Epithelial cell of esophagus (primary cell): ENCODE results near the gene PLET1.
A peak's percentile ranks its signal among the peaks of the same experiment; 100 is the strongest.

Source experiments
- DNase-seq: peaks from one replicate; pipeline ENCODE4 v3.0.0; 2010; ENCODE audit warnings: low read depth
- H3K4me3 ChIP-seq: 2 replicates; pipeline ENCODE4 v1.5.1; 2011; ENCODE audit warnings: mild to moderate bottlenecking, low read length, control low read depth
- TF ChIP-seq, protein P1 (sequence below): IDR thresholded peaks from 2 replicates; pipeline ENCODE4 v1.5.1; 2011; ENCODE audit warnings: low read depth, mild to moderate bottlenecking, low read length, control low read depth, inconsistent platforms; ENCODE audit not compliant: insufficient read depth; ENCODE audit errors: missing control alignments

Gene PLET1

DNA sequence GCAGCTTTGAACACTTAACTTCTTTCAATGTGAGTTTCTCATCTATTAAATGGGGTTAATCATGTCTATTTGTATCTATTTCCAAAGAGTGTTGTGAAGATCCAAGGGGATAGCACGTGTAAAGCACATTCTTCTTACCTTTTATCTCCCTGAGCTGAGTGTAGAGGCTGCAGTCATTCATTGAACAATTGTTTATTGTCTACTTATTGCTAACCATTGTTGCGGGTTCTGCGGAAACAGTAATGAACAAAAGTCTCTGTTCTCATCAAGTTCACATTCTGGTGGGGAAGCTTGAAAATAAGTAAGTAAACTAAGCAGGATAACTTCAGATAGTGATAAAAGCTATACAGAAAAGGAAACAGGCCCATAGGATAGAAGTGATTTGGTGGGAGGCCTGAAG lies 27.4 kb upstream of the PLET1 start:
- TF ChIP-seq, protein P1, sequence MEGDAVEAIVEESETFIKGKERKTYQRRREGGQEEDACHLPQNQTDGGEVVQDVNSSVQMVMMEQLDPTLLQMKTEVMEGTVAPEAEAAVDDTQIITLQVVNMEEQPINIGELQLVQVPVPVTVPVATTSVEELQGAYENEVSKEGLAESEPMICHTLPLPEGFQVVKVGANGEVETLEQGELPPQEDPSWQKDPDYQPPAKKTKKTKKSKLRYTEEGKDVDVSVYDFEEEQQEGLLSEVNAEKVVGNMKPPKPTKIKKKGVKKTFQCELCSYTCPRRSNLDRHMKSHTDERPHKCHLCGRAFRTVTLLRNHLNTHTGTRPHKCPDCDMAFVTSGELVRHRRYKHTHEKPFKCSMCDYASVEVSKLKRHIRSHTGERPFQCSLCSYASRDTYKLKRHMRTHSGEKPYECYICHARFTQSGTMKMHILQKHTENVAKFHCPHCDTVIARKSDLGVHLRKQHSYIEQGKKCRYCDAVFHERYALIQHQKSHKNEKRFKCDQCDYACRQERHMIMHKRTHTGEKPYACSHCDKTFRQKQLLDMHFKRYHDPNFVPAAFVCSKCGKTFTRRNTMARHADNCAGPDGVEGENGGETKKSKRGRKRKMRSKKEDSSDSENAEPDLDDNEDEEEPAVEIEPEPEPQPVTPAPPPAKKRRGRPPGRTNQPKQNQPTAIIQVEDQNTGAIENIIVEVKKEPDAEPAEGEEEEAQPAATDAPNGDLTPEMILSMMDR: no peak
- DNase-seq: no peak
- H3K4me3 ChIP-seq: no peak overlapping the region

DNA sequence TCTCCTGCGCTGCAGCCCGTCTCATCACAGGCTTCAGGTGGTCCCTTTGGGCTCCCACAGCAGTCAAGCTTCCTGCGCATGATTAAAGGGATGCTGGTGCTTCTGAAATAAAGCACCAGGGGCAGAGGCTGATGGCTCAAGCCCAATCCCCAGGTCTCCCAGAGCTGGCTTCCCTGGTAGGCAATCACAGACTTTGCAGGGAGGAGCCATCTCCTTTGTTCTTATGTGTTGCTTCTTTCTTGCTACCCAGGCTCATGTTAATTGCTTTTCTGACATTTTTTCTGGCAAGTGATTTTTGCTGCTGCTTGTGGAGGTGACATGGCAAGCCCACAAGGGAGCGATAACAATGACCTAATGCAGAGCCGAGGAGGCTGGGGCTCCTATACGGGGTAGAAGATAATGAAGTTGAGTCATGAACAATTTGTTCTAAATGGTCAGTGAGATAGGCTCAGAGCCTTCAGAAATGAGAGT lies 25.2 kb upstream of the PLET1 start:
- H3K4me3 ChIP-seq: no peak overlapping the region
- TF ChIP-seq, protein P1: no peak
- peak; percentile 18 for DNase-seq

DNA sequence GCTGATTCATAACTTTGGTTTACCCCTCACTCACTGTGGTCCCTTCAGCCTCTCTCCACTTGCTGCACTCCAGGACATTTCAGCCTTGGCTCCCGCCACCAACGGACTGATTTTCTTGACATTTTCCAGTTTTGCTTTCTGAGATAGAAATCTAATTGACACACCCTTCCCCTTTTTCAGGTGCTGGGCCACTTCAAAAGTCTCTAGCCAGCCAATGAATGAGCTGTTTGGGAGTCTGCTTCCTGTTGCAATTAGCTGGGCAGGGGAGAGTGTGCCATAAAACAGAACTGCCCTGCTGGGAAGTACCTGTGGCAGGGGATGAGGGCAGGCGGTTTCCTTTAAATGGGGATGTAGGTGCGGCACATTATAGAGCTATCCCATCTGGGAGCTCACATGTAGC lies 21.1 kb upstream of the PLET1 start:
- DNase-seq: no peak

DNA sequence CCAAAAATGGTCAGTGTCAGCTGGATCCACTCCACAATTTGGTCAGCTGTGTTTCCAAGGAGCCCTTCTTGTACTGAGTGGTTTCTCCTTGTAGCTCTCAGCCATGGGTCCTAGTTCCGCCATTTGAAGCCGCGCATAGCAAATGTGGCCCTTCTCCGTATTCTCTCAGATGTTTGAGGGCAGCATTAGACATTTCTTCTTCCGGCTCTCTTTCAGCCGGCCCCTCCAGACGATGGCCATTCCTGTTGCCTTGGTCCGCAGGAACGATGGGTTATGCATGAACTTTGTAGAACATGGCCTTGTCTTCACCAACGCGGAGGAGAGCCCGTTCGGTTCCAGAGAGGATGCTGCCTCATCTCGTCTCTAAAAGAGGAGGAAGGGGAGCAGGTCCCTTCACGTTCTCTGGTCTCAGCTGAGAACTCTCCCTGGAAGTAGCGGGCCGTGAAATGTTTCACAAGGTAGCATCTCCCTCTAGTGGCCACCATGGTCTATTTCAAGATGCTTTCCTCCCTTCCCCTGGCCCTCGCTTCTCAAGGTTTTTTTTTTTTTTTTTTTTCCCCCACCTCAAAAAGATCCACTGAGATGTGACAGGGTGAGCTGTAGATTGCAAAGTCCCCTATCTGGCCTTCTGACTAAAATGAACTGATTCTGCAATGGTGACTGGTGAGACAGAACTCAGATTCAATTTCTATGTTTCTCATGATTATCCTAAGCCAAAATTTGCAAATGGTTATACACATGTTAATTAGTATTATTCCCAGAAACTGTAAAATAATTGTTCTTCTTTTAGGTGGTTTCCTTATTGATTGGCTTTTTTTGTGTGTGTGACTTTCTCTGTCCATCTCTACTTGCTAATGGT lies 19.8 kb upstream of the PLET1 start:
- peak overlapping the region; percentile 29 for H3K4me3 ChIP-seq
- DNase-seq: peak; percentile 87
- TF ChIP-seq, protein P1: peak; percentile 81

More for the DNA sequence above, 21.1 kb upstream of the PLET1 start:
- no peak overlapping the region for H3K4me3 ChIP-seq
- TF ChIP-seq, protein P1: no peak

DNA sequence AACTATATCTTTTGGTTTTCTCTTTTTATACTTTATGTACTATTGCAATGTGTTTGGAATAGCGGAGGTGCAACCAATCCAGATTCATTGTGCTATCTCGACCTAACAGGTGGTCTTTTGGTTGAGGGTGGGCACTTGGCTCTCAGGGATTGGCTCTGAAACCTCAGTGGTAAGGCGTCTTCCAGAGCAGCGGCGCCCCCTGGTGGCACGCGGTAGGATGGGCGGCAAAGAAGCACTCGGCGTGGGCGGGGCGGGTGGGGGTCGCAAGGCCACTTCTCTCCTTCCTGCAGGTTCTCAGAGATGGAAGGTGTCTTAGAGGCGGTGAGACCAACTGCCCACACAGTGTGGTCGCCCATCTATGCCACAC lies 19.2 kb upstream of the PLET1 start:
- peak overlapping the region; percentile 29 for H3K4me3 ChIP-seq
- peak; percentile 51 for DNase-seq
- TF ChIP-seq, protein P1: peak; percentile 75

DNA sequence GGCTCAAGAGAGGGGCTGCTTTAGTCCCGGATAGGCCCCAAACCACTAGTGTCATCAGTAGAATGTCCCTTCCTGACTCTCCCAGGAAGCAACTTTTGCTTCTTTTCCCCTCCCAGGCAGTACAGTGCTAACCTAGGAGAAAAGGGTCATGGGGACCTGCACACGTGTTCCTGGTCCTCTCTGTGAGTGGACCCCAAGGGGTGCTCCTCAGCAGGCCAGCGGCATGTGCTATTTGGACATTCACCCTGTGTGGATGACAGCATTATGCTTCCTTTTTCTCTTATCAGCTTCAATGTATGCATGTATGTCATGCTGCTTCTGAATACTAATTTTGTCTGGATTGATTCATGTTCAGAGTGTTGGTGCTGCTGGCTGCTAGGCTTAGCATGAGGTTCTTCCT lies 18.1 kb upstream of the PLET1 start:
- DNase-seq: no peak
- no peak overlapping the region for H3K4me3 ChIP-seq
- TF ChIP-seq, protein P1: no peak

DNA sequence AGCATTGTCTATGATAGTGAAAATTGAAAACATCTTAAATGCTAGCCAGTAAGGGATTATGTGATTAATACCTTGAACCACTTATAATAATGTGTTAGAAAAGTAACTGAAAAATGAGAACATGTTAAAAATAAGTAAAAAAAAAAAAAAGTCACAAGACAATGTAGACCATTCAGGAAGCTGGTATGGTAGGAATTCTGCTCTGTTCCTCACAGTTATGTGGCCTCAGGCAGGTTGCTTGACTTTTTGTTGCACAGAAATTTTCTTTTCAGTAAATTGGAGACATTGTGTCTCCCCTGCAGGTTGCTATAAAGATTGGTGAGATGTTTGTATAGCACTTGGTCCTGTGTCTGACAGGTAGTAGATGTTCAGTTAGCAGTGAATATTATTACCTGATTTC lies 17.3 kb upstream of the PLET1 start:
- DNase-seq: no peak
- TF ChIP-seq, protein P1: no peak
- no peak overlapping the region for H3K4me3 ChIP-seq
